Lower leg skin (tissue), 4 donors: ENCODE data around the gene ERFE. TPM values are rescaled to one million over a fixed set of nuclear protein-coding genes. Genes with fewer than 3 reads are reported as not detected.

Experiments used
- DNase-seq, 2 donors: peaks; one replicate each; pipeline ENCODE4 v3.0.0-alpha.2; 2019; ENCODE audit warnings: low spot score in 2 of 2
- H3K4me3 ChIP-seq: fragments of 200-600 bp; sonication (generic); 2 replicates; pipeline ENCODE4 v1.5.1; 2017; ENCODE audit warnings: mild to moderate bottlenecking, low read depth; ENCODE audit not compliant: poor library complexity, severe bottlenecking
- CTCF ChIP-seq, 3 donors: fragments of 450-650 bp; IDR thresholded peaks; one replicate each; pipeline ENCODE4 v1.5.1; 2016; ENCODE audit warnings: antibody characterized with exemption in 3 of 3, mild to moderate bottlenecking in 3 of 3, moderate library complexity in 2 of 3
- POLR2A ChIP-seq, 2 donors: fragments of 450-650 bp; IDR thresholded peaks; one replicate each; pipeline ENCODE4 v1.6.1; 2016 to 2017; ENCODE audit warnings: antibody characterized with exemption in 2 of 2, mild to moderate bottlenecking in 1 of 2, moderate library complexity in 1 of 2
- WGBS, 2 donors: methylation state at CpG; one replicate each; pipeline ENCODE4 v1.1.5; 2018; 5-methylcytosine and 5-hydroxymethylcytosine counted together
- intact Hi-C: fragments of 100-400 bp; cut with DNase I; formaldehyde crosslinking; loops from one replicate; pipeline ENCODE4 v1.15.0; 2023; ENCODE audit warnings: low total_unique reads
- total RNA-seq, 4 donors: library from RNA; depleted of rRNA; stranded (reverse); fragments of >200 nt; gene quantifications; one replicate each; pipeline ENCODE4 v1.1.0, GENCODE V29; 2016

ERFE gene
- total RNA-seq, 4 donors from 2014 or later = not detected

- intact Hi-C loops = no loop called here
- no peak overlapping the region for H3K4me3 ChIP-seq
- TF ChIP-seq CTCF (IDR thresholded peaks at IDR 0.05) = no peak
- TF ChIP-seq POLR2A (IDR thresholded peaks at IDR 0.05) = no peak
- no peak for DNase-seq
- WGBS, 2 donors = 6 to 10% methylated on average over 18 to 22 of the region's 95 CpGs
Observed at GRCh38 chr2:238163481-238164198, 4.9 kb downstream of the ERFE start.

- intact Hi-C loops = no loop called here
- TF ChIP-seq POLR2A (IDR thresholded peaks at IDR 0.05) = no peak
- no peak for TF ChIP-seq CTCF (IDR thresholded peaks at IDR 0.05)
- no peak overlapping the region for H3K4me3 ChIP-seq
- peak in 1 of 2 donors; percentile 82 for DNase-seq
- WGBS, 2 donors = 85 to 91% methylated on average over 8 of the region's 8 CpGs
Observed at GRCh38 chr2:238164906-238165287, 6.1 kb downstream of the ERFE start.

GRCh38 chr2:238165288-238165921 lies 6.6 kb downstream of the ERFE start:
- intact Hi-C loops = no loop called here
- H3K4me3 ChIP-seq = no peak overlapping the region
- WGBS, 2 donors = 91 to 95% methylated on average over 8 to 12 of the region's 12 CpGs
- TF ChIP-seq CTCF (IDR thresholded peaks at IDR 0.05) (no peak), POLR2A (IDR thresholded peaks at IDR 0.05) (no peak)
- peak in 1 of 2 donors; percentile 71 for DNase-seq

GRCh38 chr2:238166391-238167343 lies 7.9 kb downstream of the ERFE start:
- TF ChIP-seq POLR2A (IDR thresholded peaks at IDR 0.05) (no peak), CTCF (IDR thresholded peaks at IDR 0.05) (no peak)
- peak in 1 of 2 donors; percentile 77 for DNase-seq
- whole genome bisulfite sequencing, 2 donors = 74 to 79% methylated on average over 24 of the region's 24 CpGs
- intact Hi-C loops = no loop called here
- no peak overlapping the region for H3K4me3 ChIP-seq

GRCh38 chr2:238167344-238167715 lies 8.6 kb downstream of the ERFE start:
- peak in 1 of 2 donors; percentile 74 for DNase-seq
- TF ChIP-seq POLR2A (IDR thresholded peaks at IDR 0.05) (no peak), CTCF (IDR thresholded peaks at IDR 0.05) (no peak)
- WGBS, 2 donors = 83 to 86% methylated on average over 7 of the region's 7 CpGs
- intact Hi-C loops = no loop called here
- H3K4me3 ChIP-seq = no peak overlapping the region
